ENCODE results near the gene CRB2.

- TF ChIP-seq CTCF (IDR thresholded peaks at IDR 0.05) (no peak), POLR2A (IDR thresholded peaks at IDR 0.05) (no peak), POLR2AphosphoS5 (IDR thresholded peaks at IDR 0.05; ENCODE audit: insufficient read depth in 1 of 2, low read depth in 1 of 2) (no peak)
Observed at GRCh38 chr9:123358181-123358905, 2.3 kb downstream of the CRB2 start.
